K562 (cell line): ENCODE data around the gene WDHD1. TPM values are rescaled to one million over a fixed set of nuclear protein-coding genes. Genes with fewer than 3 reads are reported as not detected.
A peak's percentile ranks its signal among the peaks of the same experiment; 100 is the strongest.

Source experiments
- ELF4 ChIP-seq: fragments of 450-650 bp; formaldehyde crosslinking; IDR thresholded peaks from 2 replicates; pipeline ENCODE4 v1.4.0; 2022; ENCODE audit warnings: missing genetic modification characterization
- FOXA1 ChIP-seq: fragments of 450-650 bp; IDR thresholded peaks from 2 replicates; pipeline ENCODE4 v1.6.1; 2016; ENCODE audit warnings: mild to moderate bottlenecking, borderline replicate concordance
- KAT2B ChIP-seq: IDR thresholded peaks from one replicate; pipeline ENCODE4 v1.6.1; 2012; ENCODE audit warnings: low read depth, mild to moderate bottlenecking, control low read depth, inconsistent platforms, low read length, moderate library complexity
- MTF1 ChIP-seq: fragments of 250-450 bp; sonication (Bioruptor Pico); IDR thresholded peaks from 2 replicates; pipeline ENCODE4 v1.9.0; 2021; ENCODE audit warnings: moderate library complexity, mild to moderate bottlenecking, inconsistent platforms, borderline replicate concordance
- NCOA2 ChIP-seq, 2 experiments: fragments of 450-650 bp; IDR thresholded peaks; 2 replicates each; pipeline ENCODE4 v1.6.1; 2018; ENCODE audit warnings: mild to moderate bottlenecking in 2 of 2, moderate library complexity in 1 of 2; ENCODE audit not compliant: partially characterized antibody in 2 of 2
- NR2C1 ChIP-seq, 2 experiments: fragments of 450-650 bp; IDR thresholded peaks; 2 replicates each; pipeline ENCODE4 v1.6.1; 2017; ENCODE audit warnings: mild to moderate bottlenecking in 2 of 2, antibody characterized with exemption in 1 of 2, inconsistent platforms in 1 of 2, missing compliant biosample characterization in 1 of 2, missing genetic modification characterization in 1 of 2
- PTBP1 ChIP-seq: fragments of 200-400 bp; formaldehyde crosslinking; IDR thresholded peaks from 2 replicates; pipeline ENCODE4 v1.6.1; 2017; ENCODE audit warnings: low read depth, low read length
- SMARCB1 ChIP-seq: IDR thresholded peaks from 2 replicates; pipeline ENCODE4 v1.6.1; 2011; ENCODE audit warnings: improper control_type of control experiment, low read depth; ENCODE audit not compliant: insufficient read length
- ZC3H11A ChIP-seq: IDR thresholded peaks from 2 replicates; pipeline ENCODE4 v1.6.1; 2012; ENCODE audit warnings: low read depth, low read length, improper control_type of control experiment
- ZNF197 ChIP-seq: fragments of 200-800 bp; sonication (Bioruptor generic); IDR thresholded peaks from 2 replicates; pipeline ENCODE4 v1.6.1; 2016; ENCODE audit warnings: low read depth, missing genetic modification characterization, missing compliant biosample characterization
- ZNF224 ChIP-seq: sonication (generic); formaldehyde crosslinking; IDR thresholded peaks from 2 replicates; pipeline ENCODE4 v1.8.0; 2022; ENCODE audit warnings: mild to moderate bottlenecking, missing genetic modification reagents
- polyA plus RNA-seq, 8 experiments: library from polyadenylated mRNA; depleted of rRNA in 4 of 8; stranded (reverse) in 5 of 8; unstranded in 3 of 8; fragments of >200 nt; fragmentation: Nextera tagmentation in 2 of 8; fragmentation: Illumina TruSeq in 1 of 8; extraction: Ambion mirVana in 2 of 8; extraction: Trizol in 1 of 8; gene quantifications; 2 replicates each; pipeline versions ENCODE4 v1.2.1 to v1.2.3, GENCODE V29; 2011 to 2014; ENCODE audit warnings: inconsistent platforms in 1 of 8, missing spikeins in 1 of 8
- total RNA-seq, 7 experiments: library from RNA; depleted of rRNA in 6 of 7; stranded (reverse); fragments of >200 nt in 6 of 7; fragmentation: Illumina TruSeq in 2 of 7; extraction: Trizol in 2 of 7; gene quantifications; 2 replicates each; pipeline versions ENCODE4 v1.2.1 to v1.2.3, GENCODE V29; 2011 to 2021; ENCODE audit warnings: low replicate concordance in 1 of 7
- TF ChIP-seq, protein P1 (sequence below), 2 experiments: IDR thresholded peaks; 2 replicates each; pipeline ENCODE4 v1.6.1; 2011; ENCODE audit warnings: borderline replicate concordance in 1 of 2, control low read depth in 1 of 2, low read depth in 1 of 2, low read length in 1 of 2, mild to moderate bottlenecking in 1 of 2, mixed read lengths in 1 of 2, moderate library complexity in 1 of 2; ENCODE audit not compliant: insufficient read depth in 1 of 2, insufficient read length in 1 of 2, poor library complexity in 1 of 2, severe bottlenecking in 1 of 2; ENCODE audit errors: extremely low read depth in 1 of 2
- TF ChIP-seq, protein P2 (sequence below): fragments of 450-650 bp; IDR thresholded peaks from 2 replicates; pipeline ENCODE4 v1.6.1; 2016; ENCODE audit warnings: mild to moderate bottlenecking
- TF ChIP-seq, protein P3 (sequence below), 3 experiments: fragments of 200-800 bp in 1 of 3; fragments of 250-450 bp in 1 of 3; fragments of 450-650 bp in 1 of 3; sonication (Bioruptor Pico) in 1 of 3; sonication (Bioruptor generic) in 1 of 3; formaldehyde crosslinking in 1 of 3; IDR thresholded peaks; 2 replicates each; pipeline versions ENCODE4 v1.6.1 to v1.8.0; 2016 to 2022; ENCODE audit warnings: mild to moderate bottlenecking in 2 of 3, missing genetic modification characterization in 2 of 3, missing compliant biosample characterization in 1 of 3, moderate library complexity in 1 of 3

WDHD1 gene
- total and polyA plus RNA-seq, 9 of the 15 experiments (the other 6 are each of a cell fraction or from before 2014, with no cell fraction given), result 11.7 to 39.1 (median 30.0) TPM

GRCh38 chr14:55026793-55027561, at the start of gene WDHD1, which contains the start of gene SOCS4 (continued):
- TF ChIP-seq, protein P1, sequence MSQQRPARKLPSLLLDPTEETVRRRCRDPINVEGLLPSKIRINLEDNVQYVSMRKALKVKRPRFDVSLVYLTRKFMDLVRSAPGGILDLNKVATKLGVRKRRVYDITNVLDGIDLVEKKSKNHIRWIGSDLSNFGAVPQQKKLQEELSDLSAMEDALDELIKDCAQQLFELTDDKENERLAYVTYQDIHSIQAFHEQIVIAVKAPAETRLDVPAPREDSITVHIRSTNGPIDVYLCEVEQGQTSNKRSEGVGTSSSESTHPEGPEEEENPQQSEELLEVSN (IDR thresholded peaks at IDR 0.05; ENCODE audit: borderline replicate concordance in 1 of 2, extremely low read depth in 1 of 2, insufficient read depth in 1 of 2, insufficient read length in 1 of 2, low read depth in 1 of 2, low read length in 1 of 2, poor library complexity in 1 of 2, severe bottlenecking in 1 of 2), result peak; percentile 94 to 95
- TF ChIP-seq, protein P2, sequence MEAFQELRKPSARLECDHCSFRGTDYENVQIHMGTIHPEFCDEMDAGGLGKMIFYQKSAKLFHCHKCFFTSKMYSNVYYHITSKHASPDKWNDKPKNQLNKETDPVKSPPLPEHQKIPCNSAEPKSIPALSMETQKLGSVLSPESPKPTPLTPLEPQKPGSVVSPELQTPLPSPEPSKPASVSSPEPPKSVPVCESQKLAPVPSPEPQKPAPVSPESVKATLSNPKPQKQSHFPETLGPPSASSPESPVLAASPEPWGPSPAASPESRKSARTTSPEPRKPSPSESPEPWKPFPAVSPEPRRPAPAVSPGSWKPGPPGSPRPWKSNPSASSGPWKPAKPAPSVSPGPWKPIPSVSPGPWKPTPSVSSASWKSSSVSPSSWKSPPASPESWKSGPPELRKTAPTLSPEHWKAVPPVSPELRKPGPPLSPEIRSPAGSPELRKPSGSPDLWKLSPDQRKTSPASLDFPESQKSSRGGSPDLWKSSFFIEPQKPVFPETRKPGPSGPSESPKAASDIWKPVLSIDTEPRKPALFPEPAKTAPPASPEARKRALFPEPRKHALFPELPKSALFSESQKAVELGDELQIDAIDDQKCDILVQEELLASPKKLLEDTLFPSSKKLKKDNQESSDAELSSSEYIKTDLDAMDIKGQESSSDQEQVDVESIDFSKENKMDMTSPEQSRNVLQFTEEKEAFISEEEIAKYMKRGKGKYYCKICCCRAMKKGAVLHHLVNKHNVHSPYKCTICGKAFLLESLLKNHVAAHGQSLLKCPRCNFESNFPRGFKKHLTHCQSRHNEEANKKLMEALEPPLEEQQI, result 0 out of 2 replicates have a peak, but pooled peaks have one; percentile 17
- TF ChIP-seq, protein P3, sequence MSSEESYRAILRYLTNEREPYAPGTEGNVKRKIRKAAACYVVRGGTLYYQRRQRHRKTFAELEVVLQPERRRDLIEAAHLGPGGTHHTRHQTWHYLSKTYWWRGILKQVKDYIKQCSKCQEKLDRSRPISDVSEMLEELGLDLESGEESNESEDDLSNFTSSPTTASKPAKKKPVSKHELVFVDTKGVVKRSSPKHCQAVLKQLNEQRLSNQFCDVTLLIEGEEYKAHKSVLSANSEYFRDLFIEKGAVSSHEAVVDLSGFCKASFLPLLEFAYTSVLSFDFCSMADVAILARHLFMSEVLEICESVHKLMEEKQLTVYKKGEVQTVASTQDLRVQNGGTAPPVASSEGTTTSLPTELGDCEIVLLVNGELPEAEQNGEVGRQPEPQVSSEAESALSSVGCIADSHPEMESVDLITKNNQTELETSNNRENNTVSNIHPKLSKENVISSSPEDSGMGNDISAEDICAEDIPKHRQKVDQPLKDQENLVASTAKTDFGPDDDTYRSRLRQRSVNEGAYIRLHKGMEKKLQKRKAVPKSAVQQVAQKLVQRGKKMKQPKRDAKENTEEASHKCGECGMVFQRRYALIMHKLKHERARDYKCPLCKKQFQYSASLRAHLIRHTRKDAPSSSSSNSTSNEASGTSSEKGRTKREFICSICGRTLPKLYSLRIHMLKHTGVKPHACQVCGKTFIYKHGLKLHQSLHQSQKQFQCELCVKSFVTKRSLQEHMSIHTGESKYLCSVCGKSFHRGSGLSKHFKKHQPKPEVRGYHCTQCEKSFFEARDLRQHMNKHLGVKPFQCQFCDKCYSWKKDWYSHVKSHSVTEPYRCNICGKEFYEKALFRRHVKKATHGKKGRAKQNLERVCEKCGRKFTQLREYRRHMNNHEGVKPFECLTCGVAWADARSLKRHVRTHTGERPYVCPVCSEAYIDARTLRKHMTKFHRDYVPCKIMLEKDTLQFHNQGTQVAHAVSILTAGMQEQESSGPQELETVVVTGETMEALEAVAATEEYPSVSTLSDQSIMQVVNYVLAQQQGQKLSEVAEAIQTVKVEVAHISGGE (CRISPR knock-in tag; IDR thresholded peaks at IDR 0.05), result peak in 1 of 3 experiments; percentile 78; a peak in 2 of 6 replicates
- TF ChIP-seq ELF4 (CRISPR knock-in tag) (no peak), ZNF197 (no peak), NCOA2 (IDR thresholded peaks at IDR 0.05; ENCODE audit: partially characterized antibody in 2 of 2) (no peak), ZC3H11A (no peak), MTF1 (CRISPR knock-in tag) (no peak), SMARCB1 (no peak), PTBP1 (no peak), FOXA1 (no peak), NR2C1 (IDR thresholded peaks at IDR 0.05) (peak; percentile 39; the same call in 1 of the 2 replicates), NR2C1 (tag; IDR thresholded peaks at IDR 0.05) (peak; percentile 68), KAT2B (no peak), ZNF224 (CRISPR knock-in tag) (no peak)
